ENCODE data around the gene GLDN.

GLDN gene

GRCh38 chr15:51356983-51357382 lies 15.5 kb downstream of the GLDN start:
- DNase-seq (ENCODE audit: low spot score), result no peak

- no peak for DNase-seq (ENCODE audit: low spot score)
Measured at GRCh38 chr15:51359981-51360380, 18.5 kb downstream of the GLDN start.

GRCh38 chr15:51363383-51363782 lies 21.9 kb downstream of the GLDN start:
- no peak for DNase-seq (ENCODE audit: low spot score)

- no peak for DNase-seq (ENCODE audit: low spot score)
Measured at GRCh38 chr15:51365417-51365816, 24.0 kb downstream of the GLDN start.

- no peak for DNase-seq (ENCODE audit: low spot score)
Measured at GRCh38 chr15:51366071-51366470, 24.6 kb downstream of the GLDN start.

- peak; percentile 90 for DNase-seq (ENCODE audit: low spot score)
Measured at GRCh38 chr15:51366920-51367319, 25.5 kb downstream of the GLDN start.

- DNase-seq (ENCODE audit: low spot score), result no peak
Measured at GRCh38 chr15:51367322-51367976, 26.0 kb downstream of the GLDN start.

- DNase-seq (ENCODE audit: low spot score), result no peak
Measured at GRCh38 chr15:51368307-51368706, 26.9 kb downstream of the GLDN start.

GRCh38 chr15:51368751-51369450 lies 27.4 kb downstream of the GLDN start:
- DNase-seq (ENCODE audit: low spot score), result no peak

- DNase-seq (ENCODE audit: low spot score), result no peak
Measured at GRCh38 chr15:51369451-51369761, 28.0 kb downstream of the GLDN start.

- no peak for DNase-seq (ENCODE audit: low spot score)
Measured at GRCh38 chr15:51371266-51371665, 29.8 kb downstream of the GLDN start.

GRCh38 chr15:51374131-51374530 lies 32.7 kb downstream of the GLDN start:
- DNase-seq (ENCODE audit: low spot score), result no peak

GRCh38 chr15:51375966-51376640 lies 34.6 kb downstream of the GLDN start:
- no peak for DNase-seq (ENCODE audit: low spot score)

- DNase-seq (ENCODE audit: low spot score), result no peak
Measured at GRCh38 chr15:51377038-51377786, 35.8 kb downstream of the GLDN start.

- no peak for DNase-seq (ENCODE audit: low spot score)
Measured at GRCh38 chr15:51378406-51378805, 37.0 kb downstream of the GLDN start.

GRCh38 chr15:51379390-51379789 lies 37.9 kb downstream of the GLDN start:
- DNase-seq (ENCODE audit: low spot score), result no peak

GRCh38 chr15:51380999-51381806 lies 39.7 kb downstream of the GLDN start:
- peak; percentile 66 for DNase-seq (ENCODE audit: low spot score)

- peak; percentile 25 for DNase-seq (ENCODE audit: low spot score)
Measured at GRCh38 chr15:51382787-51383186, 41.3 kb downstream of the GLDN start.

GRCh38 chr15:51386029-51386428 lies 44.6 kb downstream of the GLDN start:
- no peak for DNase-seq (ENCODE audit: low spot score)

- no peak for DNase-seq (ENCODE audit: low spot score)
Measured at GRCh38 chr15:51386486-51386885, 45.0 kb downstream of the GLDN start.

GRCh38 chr15:51386960-51387698 lies 45.7 kb downstream of the GLDN start:
- DNase-seq (ENCODE audit: low spot score), result no peak
